A673 (cell line): ENCODE data around the gene MIPOL1.

ENCODE experiments used
- EZH2 ChIP-seq: fragments of 200-600 bp; sonication (generic); IDR thresholded peaks from 2 replicates; pipeline ENCODE4 v1.6.1; 2017; ENCODE audit warnings: borderline replicate concordance, low read depth, mild to moderate bottlenecking, mixed read lengths, antibody characterized with exemption, low read length; ENCODE audit not compliant: poor library complexity, severe bottlenecking
- TF ChIP-seq, protein P1 (sequence below): fragments of 300-800, 200-600 bp; sonication (generic); conservative IDR thresholded peaks from 2 replicates; pipeline ENCODE4 v1.5.1; 2017; ENCODE audit warnings: low read depth, mild to moderate bottlenecking, antibody characterized with exemption, low read length, moderate library complexity, mixed read lengths

DNA sequence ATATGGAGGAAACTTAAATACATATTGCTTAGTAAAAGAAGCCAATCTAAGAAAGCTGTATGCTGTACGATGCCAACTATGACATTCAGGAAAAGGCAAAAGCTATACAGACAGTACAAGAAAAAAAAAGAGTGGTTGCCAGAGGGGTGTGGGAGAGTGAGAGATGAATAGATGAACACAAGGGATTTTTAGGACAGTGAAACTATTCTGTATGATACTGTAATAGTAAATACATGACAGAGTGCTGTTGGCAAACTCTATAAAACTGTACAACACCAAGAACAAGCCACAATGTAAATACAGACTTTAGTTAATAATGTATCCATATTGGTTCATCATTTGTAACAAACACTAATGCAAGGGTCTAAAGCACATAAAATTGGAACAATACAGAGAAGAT is 10.9 kb upstream of the MIPOL1 start:
- TF ChIP-seq, protein P1, sequence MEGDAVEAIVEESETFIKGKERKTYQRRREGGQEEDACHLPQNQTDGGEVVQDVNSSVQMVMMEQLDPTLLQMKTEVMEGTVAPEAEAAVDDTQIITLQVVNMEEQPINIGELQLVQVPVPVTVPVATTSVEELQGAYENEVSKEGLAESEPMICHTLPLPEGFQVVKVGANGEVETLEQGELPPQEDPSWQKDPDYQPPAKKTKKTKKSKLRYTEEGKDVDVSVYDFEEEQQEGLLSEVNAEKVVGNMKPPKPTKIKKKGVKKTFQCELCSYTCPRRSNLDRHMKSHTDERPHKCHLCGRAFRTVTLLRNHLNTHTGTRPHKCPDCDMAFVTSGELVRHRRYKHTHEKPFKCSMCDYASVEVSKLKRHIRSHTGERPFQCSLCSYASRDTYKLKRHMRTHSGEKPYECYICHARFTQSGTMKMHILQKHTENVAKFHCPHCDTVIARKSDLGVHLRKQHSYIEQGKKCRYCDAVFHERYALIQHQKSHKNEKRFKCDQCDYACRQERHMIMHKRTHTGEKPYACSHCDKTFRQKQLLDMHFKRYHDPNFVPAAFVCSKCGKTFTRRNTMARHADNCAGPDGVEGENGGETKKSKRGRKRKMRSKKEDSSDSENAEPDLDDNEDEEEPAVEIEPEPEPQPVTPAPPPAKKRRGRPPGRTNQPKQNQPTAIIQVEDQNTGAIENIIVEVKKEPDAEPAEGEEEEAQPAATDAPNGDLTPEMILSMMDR: no peak
- no peak for TF ChIP-seq EZH2
